CD4-positive, alpha-beta T cell (primary cell): ENCODE measurements around the gene FBLN5. TPM values are rescaled to one million over a fixed set of nuclear protein-coding genes. Genes with fewer than 3 reads are reported as not detected.

Experiments used
- ATAC-seq: fragments of 200-7000 bp; cut with Tn5 transposase; one replicate; pipeline ENCODE4 v1.10.0; 2022; ENCODE audit warnings: mild to moderate bottlenecking; ENCODE audit not compliant: poor library complexity
- CTCF ChIA-PET: fragments of 350-600 bp; sonication (Branson Sonifier 250); formaldehyde crosslinking; loops from one replicate; lab custom pipeline; 2021; ENCODE audit warnings: antibody characterized with exemption, inconsistent platforms; lab: Charles Lee
- POLR2A ChIA-PET: fragments of 350-600 bp; sonication (Branson Sonifier 250); formaldehyde crosslinking; loops from one replicate; lab custom pipeline; 2021; ENCODE audit warnings: antibody characterized with exemption, inconsistent platforms; lab: Charles Lee
- DNase-seq, 14 experiments: peaks; one replicate each; pipeline ENCODE4 v3.0.0-alpha.2; 2013 to 2020; ENCODE audit warnings: mixed read lengths in 2 of 14
- H3K27ac ChIP-seq, 2 donors: one replicate each; pipeline versions ENCODE4 v1.5.1 to v1.7.0; 2013; ENCODE audit warnings: low read length in 2 of 2, low read depth in 1 of 2, mild to moderate bottlenecking in 1 of 2
- H3K27me3 ChIP-seq, 2 experiments: 1 replicate in 1 of 2; 2 replicates in 1 of 2; pipeline versions ENCODE4 v1.6.1 to v1.7.0; 2013; ENCODE audit warnings: low read length in 2 of 2, control low read depth in 1 of 2, mild to moderate bottlenecking in 1 of 2, moderate library complexity in 1 of 2; ENCODE audit not compliant: insufficient read depth in 2 of 2, control insufficient read depth in 1 of 2
- H3K36me3 ChIP-seq: one replicate; pipeline ENCODE4 v1.6.1; 2013; ENCODE audit warnings: low read length, control low read depth; ENCODE audit not compliant: insufficient read depth
- H3K4me1 ChIP-seq: one replicate; pipeline ENCODE4 v1.6.1; 2013; ENCODE audit warnings: low read length, control low read depth; ENCODE audit not compliant: insufficient read depth
- H3K4me3 ChIP-seq: one replicate; pipeline ENCODE4 v1.5.1; 2013; ENCODE audit warnings: mild to moderate bottlenecking, low read length, moderate library complexity
- H3K9me3 ChIP-seq, 2 experiments: 1 replicate in 1 of 2; 2 replicates in 1 of 2; pipeline versions ENCODE4 v1.6.1 to v1.7.0; 2013; ENCODE audit warnings: low read length in 2 of 2, mild to moderate bottlenecking in 2 of 2, control low read depth in 1 of 2, moderate library complexity in 1 of 2; ENCODE audit not compliant: control insufficient read depth in 1 of 2, insufficient read depth in 1 of 2
- H3K27ac Mint-ChIP-seq: one replicate; pipeline ENCODE4 v1.8.0; 2020; ENCODE audit warnings: mixed read lengths
- H3K27me3 Mint-ChIP-seq: one replicate; pipeline ENCODE4 v1.8.0; 2021; ENCODE audit warnings: mixed read lengths
- H3K36me3 Mint-ChIP-seq: one replicate; pipeline ENCODE4 v1.8.0; 2021; ENCODE audit warnings: low read depth, mixed read lengths
- H3K4me1 Mint-ChIP-seq: one replicate; pipeline ENCODE4 v1.8.0; 2021; ENCODE audit warnings: low read depth, mixed read lengths
- H3K4me3 Mint-ChIP-seq: one replicate; pipeline ENCODE4 v1.8.0; 2020; ENCODE audit warnings: mild to moderate bottlenecking, mixed read lengths
- H3K9me3 Mint-ChIP-seq: one replicate; pipeline ENCODE4 v1.8.0; 2020; ENCODE audit warnings: mixed read lengths
- CTCF ChIP-seq: fragments of 200-600 bp; IDR thresholded peaks from one replicate; pipeline ENCODE4 v1.8.0; 2022; ENCODE audit warnings: antibody characterized with exemption, mild to moderate bottlenecking
- intact Hi-C, 2 experiments: fragments of 100-400 bp; cut with DNase I in 1 of 2; cut with micrococcal nuclease in 1 of 2; formaldehyde crosslinking; loops; one replicate each; pipeline versions ENCODE4 v1.15.1 to v1.9.0; 2023 to 2025; cut with DNase I, micrococcal nuclease
- total RNA-seq, 174 experiments: library from RNA in 2 of 174; stranded (reverse) in 2 of 174; gene quantifications; one replicate each; pipeline ENCODE4 v1.2.3 and lab custom pipeline; 2021 to 2026

FBLN5 gene
- total RNA-seq, 2 experiments from 2014 or later: 1.2 to 1.5 TPM

DNA sequence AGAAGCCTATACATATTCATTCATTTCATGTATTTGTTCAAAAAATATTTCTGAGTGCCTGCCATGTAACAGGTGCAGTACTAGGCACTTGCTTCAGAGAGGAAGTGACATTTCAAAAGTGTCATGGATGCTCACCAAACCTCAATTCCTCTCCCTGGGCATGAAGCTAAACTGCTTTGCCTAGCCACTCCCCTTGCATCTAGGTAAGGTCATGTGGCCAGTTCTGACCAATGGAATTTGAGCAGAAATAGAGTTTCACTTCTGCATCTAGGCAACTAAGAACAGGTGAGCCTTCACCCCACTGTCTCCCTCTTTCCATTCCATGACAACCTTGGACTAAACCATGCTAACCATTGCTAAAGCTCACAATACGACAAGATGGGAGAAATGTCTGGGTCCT lies 107.7 kb downstream of the FBLN5 start:
- ATAC-seq (no peak), DNase-seq (peak in 3 of 14 experiments; percentile 40 to 49 (median 49))
- no peak overlapping the region for H3K27ac ChIP-seq
- H3K36me3 ChIP-seq: peaks cover 62% of the 10 kb centered on the region
- peak overlapping the region; percentile 90 for H3K27ac Mint-ChIP-seq
- H3K27me3 ChIP-seq: no peaks in the 10 kb centered on the region
- no peak for TF ChIP-seq CTCF
- peaks cover 72% of the 10 kb centered on the region for H3K36me3 Mint-ChIP-seq
- H3K9me3 Mint-ChIP-seq: no peaks in the 10 kb centered on the region
- CTCF ChIA-PET: interaction anchor here (1.3 to 1.5 kb wide), 2 partner anchors 14 to 24 kb away, joined by 4 to 5 read pairs; no protein-coding TSS in a partner anchor
- H3K27me3 Mint-ChIP-seq: no peaks in the 10 kb centered on the region
- POLR2A ChIA-PET: interaction anchor here (0.9 to 2.7 kb wide), 4 partner anchors 16 to 71 kb away, joined by 3 to 10 read pairs (median 4); no protein-coding TSS in a partner anchor
- H3K4me1 Mint-ChIP-seq: peaks cover 79% of the 10 kb centered on the region
- peaks cover 45% of the 10 kb centered on the region for H3K4me1 ChIP-seq
- no peaks in the 10 kb centered on the region for H3K9me3 ChIP-seq
- H3K4me3 ChIP-seq: no peak overlapping the region
- H3K4me3 Mint-ChIP-seq: no peak overlapping the region
- intact Hi-C loops: loop anchor here in 1 of 2 experiments (5.0 to 10.0 kb wide), 4 partner anchors 73 to 1082 kb away; partner anchors contain the start of genes GOLGA5 and PPP4R3A

GRCh38 chr14:91837076-91837475 lies 110.4 kb downstream of the FBLN5 start:
- DNase-seq: peak in 1 of 14 experiments; percentile 17
- H3K9me3 ChIP-seq: no peaks in the 10 kb centered on the region
- no peak for ATAC-seq
- Mint-ChIP-seq H3K36me3 (peaks cover 60% of the 10 kb centered on the region), H3K27me3 (no peaks in the 10 kb centered on the region), H3K4me3 (peak overlapping the region; percentile 93), H3K9me3 (no peaks in the 10 kb centered on the region), H3K4me1 (peaks cover 82% of the 10 kb centered on the region), H3K27ac (peak overlapping the region; percentile 90)
- TF ChIP-seq CTCF: no peak
- H3K36me3 ChIP-seq: peaks cover 42% of the 10 kb centered on the region
- intact Hi-C loops: loop anchor here in 1 of 2 experiments (2.0 to 10.0 kb wide), 5 partner anchors 30 to 1080 kb away; partner anchors contain the start of genes GOLGA5, PPP4R3A and TC2N
- ChIA-PET CTCF (no interaction called here), POLR2A (interaction anchor here (1.0 to 4.4 kb wide), 7 partner anchors 13 to 75 kb away, joined by 5 to 42 read pairs (median 9); partner anchors contain the start of gene TC2N)
- H3K27me3 ChIP-seq: no peaks in the 10 kb centered on the region
- peaks cover 40% of the 10 kb centered on the region for H3K4me1 ChIP-seq
- peak overlapping the region in 1 of 2 donors; percentile 57 for H3K27ac ChIP-seq
- peak overlapping the region; percentile 63 for H3K4me3 ChIP-seq

DNA sequence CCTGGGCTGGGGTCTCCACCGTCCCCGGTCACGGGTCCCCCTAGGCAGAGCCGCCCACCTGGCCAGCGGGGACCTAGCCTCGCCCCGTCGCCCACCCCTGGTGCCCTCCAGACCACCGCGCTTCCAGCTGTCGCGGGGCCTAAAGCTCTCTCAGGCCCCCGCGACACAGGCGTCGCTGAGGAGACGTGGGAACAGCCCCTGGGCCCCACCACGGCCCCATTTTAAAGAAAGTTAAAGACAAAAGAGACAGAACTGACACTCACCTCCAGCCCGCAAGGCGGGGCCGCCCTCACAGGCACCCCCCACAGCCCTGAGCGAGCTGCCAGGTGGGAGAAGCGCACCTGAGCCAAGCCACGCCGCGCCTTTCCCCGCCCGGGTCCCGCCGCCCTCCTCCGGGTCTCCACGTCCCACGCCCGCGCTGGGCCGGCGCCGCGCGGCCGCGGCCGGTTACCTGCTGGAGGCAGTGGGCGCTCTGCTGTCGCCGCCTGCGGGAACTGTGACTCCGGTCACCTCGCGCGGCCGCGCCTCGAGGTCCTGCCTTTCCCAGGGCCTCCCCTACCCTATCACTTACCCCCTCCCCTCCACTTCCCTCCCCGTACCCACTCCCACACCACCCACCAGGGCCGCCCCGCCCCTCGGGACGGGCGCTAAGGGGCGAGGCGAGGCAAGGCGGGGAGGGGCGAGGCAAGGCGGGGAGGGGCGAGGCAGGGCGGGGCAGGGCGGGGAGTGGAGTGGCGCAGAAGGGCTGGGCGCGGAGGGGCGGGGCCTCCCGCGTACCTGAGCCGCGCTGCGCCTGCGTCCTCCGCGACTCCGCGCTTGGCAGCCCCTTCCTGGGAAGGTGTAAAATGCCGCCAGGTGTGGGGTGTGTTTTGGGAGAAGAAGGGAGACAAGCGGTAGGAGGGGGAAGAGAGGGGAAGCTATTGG lies 111.3 kb downstream of the FBLN5 start:
- Mint-ChIP-seq H3K27me3 (no peaks in the 10 kb centered on the region), H3K9me3 (no peaks in the 10 kb centered on the region), H3K27ac (peak overlapping the region; percentile 90), H3K4me1 (peaks cover 82% of the 10 kb centered on the region), H3K4me3 (peak overlapping the region; percentile 93), H3K36me3 (peaks cover 51% of the 10 kb centered on the region)
- ChIA-PET POLR2A (interaction anchor here (0.7 to 4.4 kb wide), 15 partner anchors 9 to 819 kb away, joined by 3 to 42 read pairs (median 6); partner anchors contain the start of gene TC2N), CTCF (interaction anchor here (0.6 to 2.5 kb wide), 6 partner anchors 8 to 77 kb away, joined by 3 to 12 read pairs (median 4); partner anchors contain the start of gene TC2N)
- peaks cover 35% of the 10 kb centered on the region for H3K36me3 ChIP-seq
- ATAC-seq: peak; percentile 95
- DNase-seq: peak; percentile 78 to 97 (median 90)
- H3K4me3 ChIP-seq: peak overlapping the region; percentile 63
- intact Hi-C loops: loop anchor here (1.0 to 10.0 kb wide), 6 partner anchors 31 to 1079 kb away; partner anchors contain the start of genes GOLGA5 (in 1 of the 2), PPP4R3A (in 1 of the 2) and TC2N (in 1 of the 2)
- peaks cover 32% of the 10 kb centered on the region for H3K4me1 ChIP-seq
- H3K27ac ChIP-seq: peak overlapping the region; percentile 43 to 59
- TF ChIP-seq CTCF: no peak
- H3K27me3 ChIP-seq: no peaks in the 10 kb centered on the region
- H3K9me3 ChIP-seq: no peaks in the 10 kb centered on the region
